Activated CD4-positive, CD25-positive, alpha-beta regulatory T cell (primary cell): ENCODE data around the gene ATG101.

Source experiments
- DNase-seq, 4 experiments: peaks; one replicate each; lab custom pipeline; 2025; lab: John Stamatoyannopoulos, UW

The ATG101 gene, protein sequence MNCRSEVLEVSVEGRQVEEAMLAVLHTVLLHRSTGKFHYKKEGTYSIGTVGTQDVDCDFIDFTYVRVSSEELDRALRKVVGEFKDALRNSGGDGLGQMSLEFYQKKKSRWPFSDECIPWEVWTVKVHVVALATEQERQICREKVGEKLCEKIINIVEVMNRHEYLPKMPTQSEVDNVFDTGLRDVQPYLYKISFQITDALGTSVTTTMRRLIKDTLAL

GRCh38 chr12:52069327-52070184 is at the start of gene ATG101:
TSS of gene ATG101 (plus strand) at chr12:52069978. CDS start at chr12:52073651, 3,673 bp downstream.
- DNase-seq: peak; percentile 65 to 74 (median 72)

DNA sequence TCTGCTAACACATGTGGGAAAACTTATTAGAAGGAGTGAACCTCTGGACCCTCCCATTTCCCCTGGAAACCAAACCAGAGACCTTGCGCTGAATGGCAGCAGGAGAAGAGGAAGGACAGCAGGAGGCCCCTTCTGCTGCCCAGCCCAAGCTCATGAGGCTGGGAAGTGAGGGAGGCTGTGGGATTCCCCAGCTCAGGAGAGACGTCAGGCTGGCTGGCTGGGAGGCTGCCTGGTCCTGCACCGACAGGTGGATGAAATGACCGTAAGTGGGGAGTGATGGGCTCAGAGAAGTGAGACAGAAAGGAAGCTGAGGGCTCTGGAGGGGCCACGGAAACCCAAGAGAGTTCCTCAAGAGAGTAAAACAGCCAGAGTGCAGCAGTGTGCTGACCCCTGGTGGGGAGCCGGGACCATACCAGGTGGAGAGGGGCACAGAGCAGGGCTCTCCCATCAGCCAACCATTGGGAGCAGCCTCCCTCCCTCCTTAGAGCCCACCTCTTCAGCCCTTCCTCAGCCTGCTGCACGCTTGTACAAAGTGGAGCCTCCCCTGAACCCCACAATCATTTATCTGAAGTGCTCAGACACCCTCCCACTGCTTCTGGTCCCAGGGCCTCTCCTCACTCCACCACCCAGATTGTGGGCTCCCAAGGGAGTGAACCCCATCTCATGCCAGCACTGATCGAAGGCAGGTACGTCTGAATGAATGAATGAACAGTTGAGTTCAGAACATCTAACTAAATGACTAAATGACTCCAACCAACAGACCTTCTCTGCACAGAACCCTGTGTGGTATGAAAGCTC is 49.0 kb upstream of the ATG101 start:
- peak in 3 of 4 experiments; percentile 22 to 45 (median 31) for DNase-seq

- DNase-seq: no peak
Measured at GRCh38 chr12:52022841-52023181, 47.0 kb upstream of the ATG101 start.

DNA sequence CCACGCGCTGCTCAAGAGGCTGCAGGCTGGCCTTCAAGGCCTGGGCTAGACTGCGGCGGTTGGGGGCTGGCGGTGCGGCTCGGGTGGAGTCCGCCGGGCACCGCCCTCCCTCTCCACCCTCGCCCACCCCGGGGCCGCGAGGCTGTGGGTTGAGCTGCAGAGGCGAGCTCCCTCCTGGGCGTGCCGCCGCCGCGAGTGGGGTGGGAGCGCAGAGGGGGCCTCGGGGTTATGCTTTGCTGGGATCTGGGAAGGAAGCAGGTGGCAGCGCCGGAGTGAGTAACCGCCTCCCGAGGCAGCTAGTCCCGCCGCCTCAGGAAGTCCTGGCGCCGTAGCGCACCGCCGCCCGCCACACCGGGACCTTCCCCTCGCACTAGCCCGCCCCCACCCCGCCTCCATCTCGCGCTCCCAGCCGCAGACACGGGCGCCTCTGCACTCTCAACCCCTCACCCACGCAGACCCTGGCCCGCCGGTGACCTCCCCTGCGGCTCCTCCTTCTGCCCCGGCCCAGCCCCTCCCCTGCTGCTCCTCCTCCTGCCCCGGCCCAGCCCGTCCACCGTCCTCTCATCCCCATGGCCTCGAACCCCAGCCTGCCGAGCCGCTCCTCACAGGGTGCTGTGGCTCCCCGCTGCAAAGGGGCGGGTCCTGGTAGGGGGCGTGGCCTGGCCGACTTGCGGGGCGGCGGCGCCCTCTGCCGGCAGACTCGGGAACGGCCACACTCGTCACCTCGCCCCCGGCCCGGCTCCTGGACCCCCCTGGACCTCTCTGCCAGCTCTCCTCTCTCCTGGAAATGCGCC is 46.4 kb upstream of the ATG101 start:
- DNase-seq: peak; percentile 83 to 86 (median 85)

GRCh38 chr12:52023976-52024688 is 45.6 kb upstream of the ATG101 start:
- no peak for DNase-seq

- DNase-seq: no peak
Measured at GRCh38 chr12:52024845-52025230, 44.9 kb upstream of the ATG101 start.

- no peak for DNase-seq
Measured at GRCh38 chr12:52026263-52026662, 43.5 kb upstream of the ATG101 start.

DNA sequence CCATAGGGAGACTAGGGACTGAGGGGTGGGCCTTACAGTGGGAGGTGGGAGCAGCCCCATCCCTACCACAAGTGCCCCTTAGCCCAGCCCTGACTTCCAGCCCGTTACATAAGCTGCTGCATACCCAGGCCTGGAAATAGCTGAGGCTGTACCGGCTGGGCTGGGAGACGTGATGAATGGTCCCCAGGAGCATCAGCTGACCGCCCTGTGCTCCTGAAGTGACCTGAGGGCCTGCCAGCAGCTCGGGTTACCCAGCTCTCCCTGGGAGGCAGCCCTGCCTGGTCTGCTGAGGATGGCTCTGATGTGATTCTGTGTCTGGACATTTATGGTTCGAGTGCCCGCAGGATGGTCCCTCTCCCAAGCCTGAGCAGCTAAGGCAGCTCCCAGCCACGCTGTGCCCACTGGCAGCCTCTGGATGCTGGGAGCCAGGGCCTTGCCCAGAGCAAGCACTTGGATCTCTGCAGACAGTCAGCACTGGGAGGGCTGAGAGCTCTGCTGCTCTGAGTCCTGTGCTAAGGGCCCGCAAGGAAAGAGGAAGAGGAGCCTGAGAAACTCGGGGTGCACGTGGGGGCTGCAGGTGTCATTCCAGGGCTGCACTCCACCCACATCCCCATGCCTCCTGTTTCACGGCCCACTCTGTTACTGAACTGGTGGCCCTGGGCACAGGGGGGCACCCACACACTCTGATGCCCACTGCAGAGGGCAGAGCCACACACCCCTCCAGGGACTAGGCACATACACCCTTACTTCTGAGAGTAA is 42.5 kb upstream of the ATG101 start:
- no peak for DNase-seq

- DNase-seq: no peak
Measured at GRCh38 chr12:52029685-52030084, 40.1 kb upstream of the ATG101 start.

GRCh38 chr12:52032446-52032803 is 37.4 kb upstream of the ATG101 start:
- no peak for DNase-seq

GRCh38 chr12:52032804-52033445 is 36.9 kb upstream of the ATG101 start:
- DNase-seq: peak; percentile 63 to 67 (median 64)

DNA sequence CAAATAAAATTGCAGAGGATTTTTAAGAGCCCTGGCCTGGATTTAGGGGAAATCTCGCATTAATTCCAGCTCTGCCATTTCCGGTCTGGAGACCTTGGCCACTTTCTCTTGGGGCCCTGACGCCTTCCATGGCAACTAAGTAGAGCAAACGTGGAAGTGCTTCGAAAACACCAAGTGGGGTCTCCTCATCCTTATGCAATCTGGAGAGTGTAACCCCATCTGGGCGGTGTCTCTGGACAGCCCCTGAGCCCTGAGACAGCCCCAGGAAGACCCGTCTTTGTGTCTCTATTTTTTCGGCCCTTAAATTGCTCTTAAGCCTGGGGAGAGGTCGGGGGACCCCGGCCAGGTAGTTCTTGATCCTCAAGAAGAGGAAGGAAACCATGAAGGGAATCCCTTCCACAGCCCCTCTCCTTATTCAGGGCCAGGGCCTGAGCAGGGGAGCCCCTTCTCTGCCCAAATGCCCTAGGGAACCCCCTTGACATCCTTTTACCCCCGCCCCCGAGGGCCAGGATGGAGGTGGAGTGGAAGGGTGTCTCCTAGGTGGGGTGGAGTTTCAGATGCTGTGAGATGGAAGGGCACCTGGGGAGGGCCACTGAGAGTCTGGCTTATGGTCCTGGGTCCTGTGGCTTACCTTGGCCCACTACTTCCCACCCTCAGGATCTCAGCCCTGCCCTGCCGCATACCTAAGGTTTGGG is 36.2 kb upstream of the ATG101 start:
- no peak for DNase-seq

DNA sequence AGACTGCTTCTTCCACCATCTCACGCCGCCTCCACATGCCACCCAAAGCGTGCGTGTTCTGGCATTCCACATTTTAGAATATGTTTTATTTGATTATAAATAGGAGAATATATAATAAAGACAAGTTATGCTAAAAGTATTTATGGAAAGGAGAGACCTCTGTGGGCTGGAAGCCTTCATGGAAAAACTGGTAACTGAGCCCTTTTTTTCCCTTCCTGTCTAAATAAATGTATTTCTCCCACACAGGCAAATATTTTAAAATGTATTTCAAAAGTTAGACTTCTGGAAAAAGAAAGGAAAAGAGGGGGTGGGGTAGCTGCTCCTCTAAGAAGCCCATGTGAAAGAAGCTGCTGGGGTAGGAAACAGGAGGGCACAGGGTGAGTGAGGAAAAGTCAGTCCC is 34.6 kb upstream of the ATG101 start:
- DNase-seq: no peak

DNA sequence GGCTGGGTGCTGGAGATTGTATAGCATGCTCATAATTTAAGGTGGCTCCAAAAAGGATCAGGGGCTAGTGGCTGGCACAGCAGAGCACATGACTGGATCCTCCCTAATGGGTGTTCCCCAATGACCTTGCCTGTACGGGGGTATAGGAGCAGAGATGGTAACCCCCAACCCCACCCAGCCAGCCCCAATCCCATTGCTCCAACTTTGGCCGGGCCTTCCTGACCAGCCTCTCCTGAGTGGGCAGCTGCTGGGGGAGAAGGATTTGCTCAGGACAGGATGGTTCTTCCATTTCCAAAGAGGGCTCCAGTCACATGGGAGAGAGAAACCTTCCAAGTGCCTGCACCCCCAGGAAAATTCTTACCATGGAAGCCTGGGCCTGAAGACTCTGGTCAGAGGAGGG is 33.9 kb upstream of the ATG101 start:
- DNase-seq: no peak

DNA sequence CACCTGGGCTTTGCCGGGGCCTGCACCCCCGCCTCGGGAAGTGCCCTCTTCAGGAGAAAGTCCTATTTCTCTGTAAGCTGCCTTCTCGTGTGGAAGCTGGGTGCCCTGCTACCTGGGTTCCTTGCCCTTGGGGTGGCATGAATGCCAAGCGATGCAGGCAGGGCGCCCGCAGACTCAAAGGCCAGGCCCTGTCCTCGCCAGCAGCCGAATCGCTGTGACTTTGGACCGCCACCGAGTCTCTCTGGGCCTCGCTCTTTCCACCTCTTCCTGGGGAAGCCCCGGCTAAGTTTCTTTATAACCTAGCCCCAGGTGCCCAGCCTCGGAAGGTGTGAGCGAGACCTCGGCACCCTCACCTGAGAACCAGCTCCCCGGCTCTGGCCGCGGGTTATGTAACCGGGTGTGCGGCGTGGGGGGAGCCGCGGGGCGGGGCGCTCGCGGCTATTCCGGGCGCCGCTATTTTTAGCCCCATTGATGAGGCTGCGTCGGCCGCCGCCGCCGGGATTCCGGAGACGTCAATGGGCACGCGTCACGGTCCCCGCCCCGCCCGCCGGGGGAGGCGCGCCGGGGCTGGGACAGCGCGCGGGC is 33.1 kb upstream of the ATG101 start:
- peak; percentile 59 to 68 (median 61) for DNase-seq

DNA sequence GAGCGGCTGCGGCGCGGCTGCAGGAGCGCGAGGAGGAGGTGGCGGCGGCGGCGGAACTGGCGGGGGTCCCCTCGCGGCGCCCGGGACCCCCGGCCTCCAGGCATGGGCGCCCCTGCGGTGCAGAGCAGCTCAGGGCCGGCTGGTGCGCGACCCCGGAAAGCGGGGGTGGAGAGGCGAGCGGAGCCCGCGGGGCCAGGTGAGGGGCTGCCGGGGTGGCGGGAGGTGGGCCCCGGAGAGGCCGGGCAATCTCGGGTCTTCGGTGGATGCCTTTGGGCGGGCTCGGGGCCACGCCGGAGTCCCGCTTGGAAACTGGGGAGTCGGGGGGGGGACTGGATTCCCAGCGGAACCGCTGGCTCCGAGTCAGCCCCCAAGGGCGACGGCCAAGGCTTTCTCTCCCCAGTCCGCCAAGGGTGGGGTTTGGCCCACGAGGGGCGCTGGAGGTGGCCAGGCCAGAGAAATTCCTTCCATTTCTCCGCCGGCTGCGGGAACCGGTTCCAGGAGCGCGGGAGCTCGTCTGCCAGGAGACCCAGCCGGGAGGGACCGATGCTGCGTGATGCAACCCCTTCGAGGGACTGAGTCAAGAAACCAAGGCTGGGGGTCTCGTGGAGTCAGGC is 32.4 kb upstream of the ATG101 start:
- DNase-seq: no peak

GRCh38 chr12:52038447-52038846 is 31.3 kb upstream of the ATG101 start:
- no peak for DNase-seq

DNA sequence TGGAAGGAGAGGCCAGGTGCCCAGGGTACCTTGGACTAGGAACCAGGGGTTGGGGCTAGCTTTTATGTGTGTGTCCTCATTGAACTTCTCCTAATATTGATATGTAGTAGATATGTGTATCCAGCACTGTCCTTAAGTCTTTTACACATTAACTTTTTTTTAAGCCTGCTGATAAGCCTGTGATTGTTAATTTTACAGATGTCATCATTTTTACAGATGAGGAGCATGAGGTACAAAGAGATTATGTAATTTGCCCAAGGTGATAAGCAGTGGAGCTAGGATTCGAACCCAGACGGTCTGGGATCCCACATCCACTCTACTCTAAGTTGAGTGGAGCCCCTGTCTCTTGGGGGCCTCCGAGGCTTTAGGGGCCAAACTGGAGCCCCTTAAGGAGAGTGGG is 28.7 kb upstream of the ATG101 start:
- no peak for DNase-seq

GRCh38 chr12:52041695-52042123 is 28.1 kb upstream of the ATG101 start:
- peak in 1 of 4 experiments; percentile 21 for DNase-seq
